Right renal pelvis (tissue), 4 donors: ENCODE results near the gene DCANP1. TPM values are rescaled to one million over a fixed set of nuclear protein-coding genes. Genes with fewer than 3 reads are reported as not detected.

Experiments used
- DNase-seq, 4 donors: peaks; one replicate each; pipeline ENCODE4 v3.0.0-alpha.2; 2013; ENCODE audit warnings: low read depth in 4 of 4, low spot score in 3 of 4, missing footprints in 1 of 4
- polyA plus RNA-seq, 4 donors: library from polyadenylated mRNA; unstranded; fragments of 120-200 nt; gene quantifications; one replicate each; pipeline ENCODE4 v1.2.1, GENCODE V29; 2013; ENCODE audit not compliant: insufficient read length in 4 of 4

Gene DCANP1
- polyA plus RNA-seq, 4 donors = 0.06 to 0.14 TPM; not detected in 2

DNA sequence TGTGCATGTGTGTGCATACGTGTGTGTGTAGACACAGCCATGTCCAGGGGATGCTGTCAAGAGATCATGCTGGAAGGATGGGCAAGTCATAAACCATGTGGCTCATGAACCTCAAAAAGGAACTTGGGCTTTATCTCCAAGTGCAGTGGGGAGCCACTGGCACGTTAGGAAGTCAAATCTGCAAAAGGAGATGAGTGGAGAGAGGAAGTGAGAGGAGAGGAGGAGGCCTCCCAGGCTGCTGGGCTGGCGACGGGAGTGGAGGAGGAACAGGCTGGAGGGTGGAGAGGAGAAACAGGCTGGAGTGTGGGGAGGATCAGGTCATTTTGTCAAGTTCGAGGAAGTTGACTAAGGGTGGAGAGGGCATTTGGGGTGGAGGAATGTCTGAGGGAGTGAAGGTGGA lies 34.2 kb upstream of the DCANP1 start:
- DNase-seq = no peak

DNA sequence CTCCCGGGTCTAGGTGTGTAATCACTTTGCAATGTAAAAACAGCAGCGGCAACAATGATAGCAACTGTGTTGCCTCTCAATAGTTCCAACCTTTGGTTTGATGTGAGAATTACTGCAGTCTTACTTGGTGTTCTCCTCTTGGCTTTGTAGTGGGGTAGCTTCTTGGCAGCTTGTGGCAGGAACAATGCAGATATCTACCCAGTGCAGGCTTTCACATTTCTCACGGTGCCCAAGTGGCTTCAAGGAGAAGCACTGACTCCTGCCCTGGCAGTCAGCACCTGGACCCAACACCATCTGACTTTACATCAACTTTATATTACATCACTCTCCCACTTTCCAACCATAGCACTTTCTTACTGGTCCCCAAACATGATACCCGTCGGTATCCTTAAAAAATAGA lies 33.4 kb upstream of the DCANP1 start:
- DNase-seq = no peak

DNA sequence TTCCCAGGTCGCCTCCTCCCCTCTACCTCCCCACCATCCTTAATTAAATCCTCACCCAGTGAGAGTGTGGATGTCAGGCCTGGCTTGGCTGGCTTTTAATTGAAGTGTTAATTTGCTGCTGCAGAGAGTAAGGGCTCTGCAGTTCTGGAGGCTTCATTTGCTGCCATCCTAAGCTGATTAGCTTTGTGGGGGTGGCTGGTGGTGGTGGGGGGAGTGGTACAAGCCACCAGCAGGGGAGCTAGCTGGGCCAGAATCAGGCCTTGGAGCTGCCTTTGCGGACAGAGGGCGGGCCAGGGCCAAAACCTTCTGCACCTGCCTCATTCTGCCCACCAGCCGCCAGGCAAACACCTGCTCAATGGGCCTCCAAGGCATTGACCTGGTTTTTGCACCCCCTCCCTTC lies 31.8 kb upstream of the DCANP1 start:
- no peak for DNase-seq

DNA sequence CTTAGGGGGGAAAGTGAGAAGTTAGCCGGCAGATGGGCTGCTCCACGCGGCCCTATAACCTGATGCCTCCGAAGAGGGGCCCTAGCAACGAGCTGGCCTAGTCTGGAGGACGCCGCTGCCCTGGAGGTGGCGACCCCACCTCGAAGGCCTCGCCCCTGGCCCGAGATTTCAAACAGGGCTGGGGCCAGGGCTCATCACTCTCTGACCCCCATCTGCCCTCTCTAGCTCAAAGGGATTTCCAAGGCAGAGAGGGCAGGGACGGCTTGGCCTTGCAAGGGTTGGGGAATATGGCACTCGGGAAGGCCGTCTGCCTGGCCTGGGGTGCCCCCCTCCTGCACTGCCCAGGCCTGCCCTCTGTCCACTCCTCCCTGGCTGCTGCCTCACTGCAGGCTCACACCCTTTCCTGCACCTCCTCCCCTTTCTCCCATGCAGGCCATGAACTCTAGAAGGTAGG lies 30.5 kb upstream of the DCANP1 start:
- DNase-seq = no peak

DNA sequence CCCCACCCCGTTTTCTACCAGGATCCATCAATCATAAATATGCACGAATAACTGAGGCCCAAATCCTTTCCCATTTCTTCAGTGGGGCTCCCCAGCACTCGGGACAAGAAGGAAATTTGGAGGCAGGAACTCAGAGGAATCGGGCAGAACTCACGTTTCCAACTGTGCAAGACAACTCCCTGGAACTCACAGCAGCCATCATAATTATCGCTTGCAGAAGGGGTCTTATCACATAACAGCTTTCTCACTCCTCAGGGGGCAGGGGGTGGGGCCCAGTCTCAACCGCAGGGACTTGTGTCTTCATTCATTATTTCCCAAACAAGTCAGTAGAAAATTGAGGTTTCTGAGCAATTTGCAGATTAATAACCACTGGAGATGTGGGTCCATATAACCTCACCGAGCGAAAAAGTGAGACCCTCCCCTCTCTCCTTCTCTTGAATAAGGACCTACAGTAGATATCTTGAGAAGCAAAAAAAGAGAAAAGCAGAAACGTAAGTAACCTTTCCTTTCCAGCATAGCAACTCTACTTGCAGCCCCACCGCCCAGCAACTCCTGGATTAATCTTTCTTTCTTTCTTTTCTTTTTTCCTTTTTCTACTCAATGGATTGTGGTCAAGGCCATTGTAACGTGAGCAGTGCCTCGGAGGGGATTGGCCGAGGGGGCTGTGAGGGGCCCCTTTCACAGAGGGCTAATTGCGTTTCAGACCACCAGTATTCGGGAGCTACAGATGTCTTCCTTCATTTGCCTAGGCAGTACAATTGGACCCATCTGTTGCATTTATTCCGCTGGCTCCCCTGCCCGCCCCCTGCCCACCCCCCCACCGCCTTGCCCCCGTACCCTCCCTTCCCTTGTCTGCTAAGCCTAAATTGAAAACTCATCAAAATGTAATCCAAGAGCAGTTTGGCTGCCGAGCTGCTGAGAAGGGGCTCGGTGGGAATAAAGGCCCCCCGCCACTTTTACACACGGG lies 29.8 kb upstream of the DCANP1 start:
- DNase-seq = no peak

DNA sequence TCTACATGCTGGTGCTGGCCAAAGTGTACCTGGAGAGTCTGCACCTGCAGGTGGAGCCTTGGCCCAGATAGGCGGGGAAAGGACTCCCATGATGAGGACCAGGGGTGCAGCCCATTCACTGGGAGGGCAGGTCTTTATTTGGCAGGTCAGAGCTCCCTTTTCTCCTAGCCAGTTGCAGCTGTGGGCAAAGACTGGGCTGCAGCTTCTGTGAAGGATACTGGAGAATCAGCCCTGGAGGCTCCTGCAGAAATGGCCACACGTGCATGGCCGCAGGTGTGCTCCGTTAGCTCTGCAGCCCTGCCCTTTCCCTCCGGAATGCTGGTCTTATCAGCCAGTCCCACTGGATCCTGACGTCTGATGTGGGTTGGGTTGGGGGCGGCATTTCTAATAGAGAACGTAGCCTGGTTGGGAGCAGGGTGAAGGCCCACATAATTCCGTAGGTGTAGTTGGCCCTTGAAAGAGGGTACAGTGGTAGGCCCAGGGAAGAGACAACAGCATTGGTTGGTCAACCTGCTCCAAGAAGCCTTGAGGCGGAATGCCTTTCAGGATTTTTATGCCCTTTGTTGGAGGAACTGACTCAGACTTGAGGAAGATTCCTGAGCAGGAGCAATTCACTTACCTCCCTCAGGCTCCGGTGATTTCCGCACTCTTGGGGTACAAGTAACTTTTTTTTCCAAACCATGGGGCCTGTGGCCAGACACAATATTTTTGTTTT lies 27.0 kb upstream of the DCANP1 start:
- DNase-seq = no peak

DNA sequence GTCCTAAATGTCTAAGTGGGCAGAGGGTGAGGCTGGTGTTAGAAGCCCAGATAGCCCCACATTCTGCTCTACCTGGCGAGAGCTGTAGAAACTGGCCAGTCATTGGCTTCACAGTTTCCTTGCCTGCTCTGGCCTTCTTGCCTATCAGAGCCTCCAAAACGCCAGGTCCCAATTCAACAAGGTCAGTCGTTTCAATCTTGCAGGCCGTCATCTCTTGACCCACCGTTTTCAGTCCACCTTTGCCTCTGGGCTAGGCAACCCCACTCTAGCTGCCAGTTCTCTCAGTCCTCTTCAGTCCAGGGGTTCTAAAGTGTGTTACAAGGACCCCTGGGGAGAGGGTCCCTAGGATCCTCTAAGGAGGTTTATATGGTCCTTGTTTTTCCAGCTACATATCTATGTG lies 25.0 kb upstream of the DCANP1 start:
- DNase-seq = no peak

DNA sequence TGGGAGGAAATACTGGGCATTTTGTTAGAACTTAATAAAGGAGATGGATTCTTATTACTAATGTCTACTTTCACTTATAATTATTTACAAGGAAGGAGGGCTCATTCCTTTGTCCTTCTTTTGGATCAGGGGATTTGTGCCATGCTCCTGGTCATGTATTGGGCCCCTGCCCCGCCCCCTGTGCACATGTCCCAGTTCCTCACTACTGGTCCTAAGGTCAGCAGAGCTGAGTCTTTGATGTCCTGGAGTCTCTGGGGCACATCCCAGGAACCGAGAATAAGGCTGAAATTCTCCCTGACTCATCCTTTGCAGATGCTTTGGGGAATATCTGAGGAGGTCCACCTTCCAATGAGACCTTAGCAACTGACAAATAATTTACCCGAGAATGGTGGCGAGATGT lies 24.6 kb upstream of the DCANP1 start:
- DNase-seq = no peak

DNA sequence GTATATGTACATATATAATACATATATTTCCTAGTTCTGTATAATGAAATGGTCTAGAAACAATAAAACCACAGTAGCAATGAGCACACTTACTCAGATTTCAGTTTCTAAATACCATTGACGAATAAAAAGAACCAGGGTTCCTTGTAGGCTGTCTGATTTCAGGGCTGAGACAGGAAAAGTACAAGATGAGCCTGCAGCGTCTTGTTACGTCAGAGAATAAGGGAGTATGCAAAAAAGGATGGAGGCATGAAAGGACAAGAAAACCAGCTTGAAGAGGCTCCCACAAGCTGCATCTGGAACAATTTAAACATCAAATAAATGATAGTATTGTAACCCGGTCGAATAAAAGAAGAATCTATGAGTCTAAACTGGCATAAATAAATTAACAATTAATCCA lies 22.8 kb upstream of the DCANP1 start:
- DNase-seq = no peak

DNA sequence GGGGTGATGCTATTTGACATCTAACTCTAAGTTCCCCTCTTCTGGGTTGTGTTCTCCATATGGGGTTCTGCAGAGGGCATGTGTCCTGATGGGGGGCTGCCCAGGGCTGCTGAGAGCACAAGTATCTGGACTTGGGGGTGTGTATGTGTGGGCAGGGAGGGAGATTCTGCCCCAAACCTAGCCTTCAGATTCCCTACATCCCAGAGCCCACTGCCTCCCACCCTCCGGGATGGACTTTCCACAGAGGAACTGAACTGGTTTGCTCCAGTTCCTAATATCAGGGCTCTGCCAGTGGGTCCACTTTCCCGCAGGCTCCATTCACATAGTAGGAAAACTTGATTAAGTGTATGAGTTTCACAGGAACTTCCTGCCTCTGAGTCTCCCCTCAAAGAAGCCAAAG lies 21.4 kb upstream of the DCANP1 start:
- DNase-seq = no peak

DNA sequence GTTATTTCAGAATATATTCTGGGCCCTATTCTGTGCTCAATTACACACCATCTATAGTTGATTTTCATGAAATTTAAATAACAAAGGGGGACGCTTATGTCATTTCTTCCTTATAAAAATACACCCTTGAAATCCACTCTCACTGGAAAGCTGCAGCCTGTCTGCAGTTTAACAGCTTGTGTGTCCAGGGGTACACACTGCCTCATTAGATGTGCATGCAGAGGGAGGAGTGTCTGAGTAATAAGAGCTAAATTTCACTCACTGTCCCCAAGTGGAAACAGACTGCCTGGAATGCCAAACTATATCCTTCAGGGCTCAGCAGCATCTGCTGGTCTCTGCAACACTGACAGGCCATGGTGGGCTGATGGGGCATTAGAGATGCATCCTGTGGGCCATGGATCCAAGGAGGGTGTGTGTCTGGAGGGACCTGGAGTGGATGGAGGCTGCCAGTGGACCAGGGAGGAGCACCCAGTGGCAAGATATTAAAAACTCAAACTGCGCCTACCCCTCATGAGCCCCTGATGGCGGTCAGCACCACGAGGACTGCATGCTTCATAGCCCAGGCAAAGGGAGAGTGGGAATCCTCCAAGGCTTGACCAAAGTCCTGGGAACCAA lies 20.8 kb upstream of the DCANP1 start:
- no peak for DNase-seq

DNA sequence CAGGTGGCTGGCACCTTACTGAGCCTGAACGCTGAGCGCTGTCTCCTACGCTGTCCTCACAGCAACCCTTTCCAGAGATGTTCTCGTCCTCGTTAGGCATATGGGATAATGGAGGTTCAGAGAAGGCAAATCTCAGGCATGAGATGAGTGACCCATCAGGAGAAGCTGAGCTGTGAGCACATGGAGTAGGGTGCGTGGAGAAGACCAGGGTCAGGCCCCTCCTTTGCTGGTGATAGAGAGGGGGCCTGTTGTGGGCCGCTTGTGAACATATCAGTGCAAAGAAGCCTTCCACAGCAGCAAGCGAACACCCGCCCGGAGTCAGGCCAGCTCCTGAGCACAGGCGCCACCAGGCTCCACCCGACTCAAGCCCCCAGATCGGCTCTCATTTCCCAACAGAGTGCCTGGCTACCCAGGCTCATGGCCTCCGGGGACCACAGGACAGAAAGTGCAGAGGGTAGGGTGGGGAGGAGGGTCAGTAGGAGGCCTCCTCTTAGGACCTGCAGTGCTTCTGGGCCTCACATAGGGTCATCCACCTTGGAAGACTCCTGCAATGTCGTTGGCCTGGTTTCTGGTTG lies 20.0 kb upstream of the DCANP1 start:
- no peak for DNase-seq

DNA sequence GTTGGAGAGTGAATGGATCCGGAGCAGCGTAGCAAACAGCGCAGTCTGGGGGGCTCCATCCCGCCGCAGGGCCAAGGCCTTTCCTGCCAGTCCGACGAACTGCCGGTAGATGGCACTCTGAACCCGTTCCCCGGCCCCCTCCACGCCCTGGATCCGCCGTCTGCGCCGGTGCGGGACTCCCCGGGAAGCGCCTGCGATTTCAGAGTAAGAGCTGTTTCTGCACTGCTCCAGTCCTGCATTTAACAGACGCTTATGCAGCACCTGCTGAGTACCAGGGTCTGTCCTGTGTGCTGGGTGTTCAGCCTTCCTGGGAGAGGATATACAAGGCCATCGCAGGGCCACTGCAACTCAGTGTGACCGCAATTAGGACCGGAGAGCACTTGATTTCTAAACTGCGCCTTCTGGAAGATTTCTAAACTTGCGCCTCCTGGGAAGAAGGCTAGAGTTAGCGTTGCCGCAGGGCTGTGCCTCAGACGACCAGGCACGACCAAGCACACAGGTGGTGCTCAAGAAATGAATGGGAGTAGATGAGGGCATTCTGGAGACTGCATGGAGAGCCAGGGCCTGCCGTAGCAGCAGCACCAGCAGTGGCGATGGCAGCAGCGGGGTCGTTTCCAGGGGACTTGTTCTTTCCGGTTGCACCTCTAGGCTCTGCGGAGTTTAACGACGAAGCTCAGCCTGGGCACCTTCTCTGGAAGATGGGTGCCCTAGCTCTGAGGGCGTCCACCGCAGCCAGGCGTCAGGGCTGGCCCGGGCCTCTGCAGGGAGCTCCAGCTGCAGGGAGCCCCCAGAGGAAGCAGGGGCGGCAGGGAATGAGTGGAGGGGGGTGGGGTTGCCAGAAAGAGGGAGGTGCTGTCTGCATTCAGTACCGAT lies 19.3 kb upstream of the DCANP1 start:
- DNase-seq = peak in 1 of 4 donors; percentile 48

DNA sequence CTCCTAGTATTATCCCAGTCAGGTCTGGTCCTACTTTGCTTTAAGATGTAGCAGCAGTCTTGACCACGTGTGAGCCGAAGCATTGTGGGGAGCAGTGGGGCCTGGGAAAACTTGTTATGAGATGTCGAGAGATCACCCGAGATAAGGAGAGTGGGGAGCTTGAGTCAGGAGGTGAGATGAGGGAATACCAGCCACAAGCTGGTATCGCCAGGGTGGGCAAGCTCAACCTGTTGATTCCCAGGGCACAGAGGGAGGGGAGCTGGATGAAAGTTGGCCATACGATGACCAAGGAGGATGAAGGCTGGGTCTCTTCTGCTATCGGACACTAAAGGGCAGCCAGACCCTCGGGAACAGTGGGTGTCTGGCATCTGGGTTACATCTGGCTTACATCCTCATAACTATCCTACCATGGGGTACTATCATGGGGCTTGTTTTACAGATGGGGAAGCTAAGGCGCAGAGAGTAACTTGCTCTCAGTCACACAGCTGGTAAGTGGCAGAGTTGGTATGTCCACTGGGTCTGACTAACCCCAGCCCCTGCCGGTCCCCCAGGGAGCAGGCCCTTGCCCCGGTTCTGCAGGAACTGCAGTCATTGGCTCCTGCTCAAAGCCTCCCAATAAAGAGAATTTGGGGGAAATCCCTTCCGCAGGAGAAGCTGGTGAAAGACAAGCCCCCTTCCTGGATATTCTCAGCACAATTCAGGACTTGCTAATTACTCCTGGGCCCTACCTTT lies 18.4 kb upstream of the DCANP1 start:
- DNase-seq = no peak

DNA sequence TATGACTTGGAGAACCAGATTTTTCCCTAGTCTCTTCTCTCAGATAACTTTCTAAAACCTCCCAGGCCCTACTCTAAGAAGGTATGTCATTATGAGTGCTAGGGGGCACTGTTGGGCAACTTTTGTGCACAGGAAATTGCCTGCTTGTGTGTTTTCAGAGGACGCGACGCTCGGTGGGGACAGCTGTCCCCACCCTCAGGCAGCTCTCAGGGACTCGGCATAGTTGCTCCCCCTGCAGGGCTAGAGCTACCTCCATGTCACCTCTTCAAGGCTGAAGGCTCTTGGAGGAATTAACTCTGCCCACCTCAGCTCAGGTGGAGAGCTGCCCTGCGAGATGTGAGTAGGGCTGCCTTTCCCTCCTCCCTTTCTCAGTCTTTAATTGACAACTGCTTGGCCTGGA lies 15.2 kb upstream of the DCANP1 start:
- peak in 3 of 4 donors; percentile 59 to 64 (median 59) for DNase-seq

DNA sequence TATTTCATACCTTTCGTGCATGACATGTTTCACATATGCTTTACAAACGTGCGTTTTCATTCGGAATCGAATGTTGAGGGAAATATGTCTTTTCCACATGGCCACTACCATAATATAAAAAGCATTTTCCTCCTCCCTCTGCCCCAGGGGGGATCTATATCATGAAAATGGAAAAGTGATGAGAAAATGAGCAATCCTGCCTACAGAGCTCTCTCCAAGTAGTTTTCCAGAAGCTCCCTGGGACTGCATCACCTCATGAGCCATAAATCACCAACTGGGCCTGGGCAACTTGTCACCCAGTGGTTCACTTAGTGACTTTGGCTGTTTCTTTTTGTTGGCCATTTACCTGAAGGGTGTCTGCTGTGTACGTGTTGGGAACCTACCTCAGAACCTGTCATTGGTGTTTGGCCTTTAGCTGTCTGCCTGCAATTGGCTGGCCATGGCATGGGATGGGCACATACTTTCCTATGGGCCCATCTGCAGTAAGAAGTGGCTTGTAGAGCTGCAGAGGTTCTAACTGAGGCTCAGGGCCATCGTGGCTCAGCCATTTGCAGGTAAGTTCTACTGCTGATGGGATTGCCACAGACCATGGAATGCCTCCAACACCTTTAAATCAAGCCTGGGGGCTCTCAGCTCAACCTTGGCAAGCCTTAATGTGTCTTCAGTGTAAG lies 14.5 kb upstream of the DCANP1 start:
- no peak for DNase-seq

DNA sequence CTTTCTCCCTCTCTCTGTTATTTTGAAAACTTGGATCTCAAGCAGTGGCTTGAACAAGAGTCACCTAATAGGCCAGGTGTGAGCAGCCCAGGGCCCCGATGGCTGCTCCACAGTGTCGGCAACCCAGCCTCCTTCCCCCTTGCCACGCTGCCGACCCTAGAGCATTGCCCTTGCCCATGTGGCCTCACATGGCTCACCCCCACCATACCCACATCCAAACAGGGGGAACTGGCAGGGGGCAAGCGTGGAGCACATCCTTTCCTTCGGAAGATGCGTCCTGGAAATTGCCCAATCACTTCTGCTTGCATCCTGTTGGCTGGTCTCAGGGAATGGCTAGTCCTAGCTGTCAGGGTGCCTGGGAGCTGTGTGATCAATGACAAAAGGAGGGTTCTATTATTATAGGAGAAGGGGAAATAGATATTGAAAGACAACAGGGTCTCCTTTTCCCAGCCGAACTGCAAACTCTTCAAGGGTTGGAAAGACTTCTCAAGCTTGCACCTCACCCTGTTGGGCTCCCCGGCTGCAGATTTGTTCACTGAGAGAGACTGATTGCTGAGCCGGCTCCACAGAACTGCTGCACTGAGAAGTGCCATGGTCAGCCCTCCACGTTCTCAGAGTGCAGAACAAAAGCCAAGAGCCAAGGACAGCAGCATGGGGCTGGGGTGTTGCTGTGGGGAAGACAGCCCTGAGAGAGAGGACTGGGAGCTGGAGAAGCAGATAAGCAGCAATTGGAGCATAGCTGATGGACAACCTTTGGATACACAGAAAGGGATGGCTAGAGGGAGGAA lies 13.3 kb upstream of the DCANP1 start:
- DNase-seq = no peak

DNA sequence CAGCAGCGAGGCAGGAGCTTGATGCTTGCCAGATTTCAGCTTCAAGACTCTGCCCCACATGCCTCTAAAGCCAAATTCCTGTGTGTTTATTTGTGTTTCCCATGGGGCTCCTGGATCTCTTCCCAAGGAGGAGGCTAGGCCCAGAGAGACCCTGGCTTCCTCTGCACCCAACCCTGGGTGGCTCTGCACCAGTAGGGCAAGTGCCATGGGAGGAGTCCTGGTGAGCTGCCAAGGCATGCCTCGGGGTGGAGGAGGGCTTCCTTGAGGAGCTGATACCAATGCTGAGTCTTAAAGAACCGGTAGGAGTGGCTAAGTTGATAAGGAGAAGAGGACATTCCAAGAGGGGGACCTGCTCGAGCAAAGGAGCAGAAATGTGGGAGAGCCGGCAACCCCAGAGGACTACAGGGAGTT lies 11.8 kb upstream of the DCANP1 start:
- DNase-seq = no peak
